Right lung (tissue), 5 donors: ENCODE data around the gene MEIOB. TPM values are rescaled to one million over a fixed set of nuclear protein-coding genes. Genes with fewer than 3 reads are reported as not detected.
"Not testable (repeated sequence)": the region's sequence is repeated elsewhere in the genome, so short reads cannot be mapped to it uniquely, and the experiment has no call there.

Source experiments
- DNase-seq, 2 donors: peaks; one replicate each; pipeline ENCODE4 v3.0.0-alpha.2; 2013
- polyA plus RNA-seq, 5 donors: library from polyadenylated mRNA; unstranded; fragments of 120-200 nt; gene quantifications; one replicate each; pipeline versions ENCODE4 v1.2.1 to v1.2.3, GENCODE V29; 2013; ENCODE audit warnings: inconsistent platforms in 1 of 5, low replicate concordance in 1 of 5; ENCODE audit not compliant: insufficient read length in 5 of 5, insufficient read depth in 1 of 5

MEIOB gene
- polyA plus RNA-seq, 5 donors: 0.23 to 0.86 (median 0.51) TPM

- no peak for DNase-seq
Observed at GRCh38 chr16:1907226-1907860, 35.4 kb upstream of the MEIOB start.

DNA sequence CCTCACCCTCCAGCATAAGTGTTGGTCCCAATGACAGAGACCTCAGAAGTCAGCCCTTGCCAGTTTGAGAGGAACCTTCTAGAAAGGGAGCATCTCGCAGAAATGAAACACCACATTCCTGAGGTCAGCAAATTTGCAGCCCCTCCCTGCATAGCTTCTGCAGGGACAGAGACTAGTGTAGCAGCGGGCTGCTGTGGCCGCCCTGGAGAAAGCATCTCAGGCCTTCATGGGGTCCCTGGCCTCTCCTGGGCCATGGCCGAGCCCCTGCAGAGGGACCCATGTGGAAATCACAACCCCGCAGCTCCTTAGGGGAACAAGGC, 34.8 kb upstream of the MEIOB start:
- DNase-seq: no peak

DNA sequence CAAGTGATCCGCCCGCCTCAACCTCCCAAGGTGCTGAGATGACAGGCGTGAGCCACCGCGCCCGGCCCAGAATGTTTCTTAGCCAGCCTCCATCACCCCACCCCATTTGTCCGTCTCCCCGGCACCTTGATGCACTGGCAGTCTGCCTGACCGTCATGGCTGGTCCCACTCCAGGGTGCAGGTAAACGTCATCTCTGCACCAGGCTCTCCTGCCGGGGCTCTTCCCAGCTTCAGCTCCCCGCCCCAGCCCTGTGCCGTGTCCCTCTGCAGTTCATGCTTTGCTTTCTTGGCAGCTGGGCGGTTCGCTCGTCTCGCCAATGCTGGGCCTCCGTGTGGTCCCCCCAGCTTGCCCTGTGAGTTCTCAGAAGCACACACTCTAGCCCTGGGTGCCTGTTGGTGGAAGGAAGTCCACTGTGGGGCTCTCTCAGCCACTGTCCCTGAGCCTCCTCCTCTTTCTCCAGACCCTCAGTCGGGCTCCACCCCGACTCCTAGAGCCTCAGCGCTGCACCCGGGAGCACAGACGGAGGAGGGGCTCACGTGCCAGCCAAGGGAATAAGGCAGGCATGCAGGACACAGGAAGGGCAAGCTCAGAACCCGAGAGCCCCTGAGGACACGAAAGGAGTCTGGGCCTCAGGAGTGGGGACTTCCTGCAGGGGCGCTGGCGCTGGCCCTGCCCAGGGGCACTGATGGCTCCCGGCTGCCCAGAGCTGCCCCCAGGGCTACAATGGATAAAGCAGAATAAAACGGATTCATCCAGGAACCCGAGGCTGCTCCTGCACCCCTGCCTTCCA, 34.3 kb upstream of the MEIOB start:
- DNase-seq: no peak

- DNase-seq: no peak
Observed at GRCh38 chr16:1903845-1904840, 32.2 kb upstream of the MEIOB start.

GRCh38 chr16:1903220-1903574, 31.2 kb upstream of the MEIOB start:
- no peak for DNase-seq

GRCh38 chr16:1902547-1903219, 30.7 kb upstream of the MEIOB start:
- no peak for DNase-seq

- no peak for DNase-seq
Observed at GRCh38 chr16:1900452-1900774, 28.4 kb upstream of the MEIOB start.

- DNase-seq: no peak
Observed at GRCh38 chr16:1899641-1900451, 27.9 kb upstream of the MEIOB start.

DNA sequence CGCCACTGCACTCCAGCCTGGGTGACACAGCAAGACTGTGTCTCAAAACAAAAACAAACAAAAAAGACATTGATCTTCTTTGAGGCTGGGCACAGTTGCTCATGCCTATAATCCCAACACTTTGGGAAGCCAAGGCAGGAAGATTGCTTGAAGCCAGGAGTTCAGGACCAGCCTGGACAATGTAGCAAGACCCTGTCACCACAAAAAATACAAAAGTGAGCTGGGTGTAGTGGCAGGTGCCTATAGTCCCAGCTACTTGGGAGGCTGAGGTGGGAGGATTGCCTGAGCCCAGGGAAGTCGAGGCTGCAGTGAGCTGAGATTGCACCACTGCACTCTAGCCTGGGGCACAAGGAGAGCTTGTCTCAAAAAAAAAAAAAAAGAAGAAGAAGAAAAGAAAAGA, 25.7 kb upstream of the MEIOB start:
- not testable (repeated sequence) for DNase-seq

DNA sequence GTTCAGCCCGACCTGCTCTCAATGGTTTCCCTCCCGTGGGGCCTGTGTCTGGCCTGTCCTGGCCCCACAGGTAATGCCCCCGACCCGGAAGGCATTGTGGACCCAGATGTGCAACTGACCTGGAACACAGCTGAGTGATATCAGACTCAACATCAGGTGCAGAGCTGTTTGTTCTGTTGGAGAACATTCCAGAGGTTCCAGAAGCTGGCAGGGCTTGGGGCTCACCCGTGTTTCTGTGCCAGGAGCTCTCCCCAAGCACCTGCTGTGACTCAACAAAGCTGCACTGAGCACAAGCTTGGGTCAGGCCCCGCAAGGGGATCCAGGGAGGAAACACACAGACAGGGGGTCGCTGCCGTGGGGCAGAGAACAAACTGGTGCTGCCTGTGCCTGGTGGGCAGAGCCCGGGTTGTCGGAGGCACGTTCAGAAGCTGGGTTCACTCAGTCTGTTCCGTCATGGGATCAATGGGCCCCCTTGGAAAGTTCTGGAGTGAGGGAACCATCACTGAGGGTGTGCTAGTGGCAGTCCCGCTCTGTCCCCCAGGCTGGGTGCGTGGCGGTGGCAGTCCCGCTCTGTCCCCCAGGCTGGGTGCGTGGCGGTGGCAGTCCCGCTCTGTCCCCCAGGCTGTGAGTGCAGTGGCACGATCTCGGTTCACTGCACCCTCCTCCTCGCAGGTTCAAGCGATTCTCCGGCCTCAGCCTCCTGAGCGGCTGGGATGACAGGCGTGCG, 24.1 kb upstream of the MEIOB start:
- DNase-seq: no peak

DNA sequence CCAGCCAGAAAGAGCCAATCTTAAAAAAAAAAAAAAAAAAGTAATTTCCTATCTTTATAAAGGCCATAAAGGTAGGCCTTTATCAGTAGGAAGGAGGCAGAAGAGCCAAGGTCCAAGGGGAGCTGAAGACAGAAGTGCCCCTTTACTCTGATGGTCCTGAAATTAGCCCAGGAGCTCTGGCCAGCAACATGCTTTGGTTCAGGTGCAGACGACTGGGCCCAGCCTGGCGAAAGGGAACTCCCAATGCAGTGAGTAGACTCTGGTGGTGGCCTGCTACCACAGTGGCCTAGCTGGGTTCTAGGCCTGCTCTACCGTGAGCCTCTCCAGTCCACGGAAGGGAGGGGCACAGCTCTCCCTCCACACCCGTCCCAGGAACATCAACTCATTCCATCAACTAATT, 23.1 kb upstream of the MEIOB start:
- no peak for DNase-seq

GRCh38 chr16:1890708-1891050, 18.7 kb upstream of the MEIOB start:
- no peak for DNase-seq

DNA sequence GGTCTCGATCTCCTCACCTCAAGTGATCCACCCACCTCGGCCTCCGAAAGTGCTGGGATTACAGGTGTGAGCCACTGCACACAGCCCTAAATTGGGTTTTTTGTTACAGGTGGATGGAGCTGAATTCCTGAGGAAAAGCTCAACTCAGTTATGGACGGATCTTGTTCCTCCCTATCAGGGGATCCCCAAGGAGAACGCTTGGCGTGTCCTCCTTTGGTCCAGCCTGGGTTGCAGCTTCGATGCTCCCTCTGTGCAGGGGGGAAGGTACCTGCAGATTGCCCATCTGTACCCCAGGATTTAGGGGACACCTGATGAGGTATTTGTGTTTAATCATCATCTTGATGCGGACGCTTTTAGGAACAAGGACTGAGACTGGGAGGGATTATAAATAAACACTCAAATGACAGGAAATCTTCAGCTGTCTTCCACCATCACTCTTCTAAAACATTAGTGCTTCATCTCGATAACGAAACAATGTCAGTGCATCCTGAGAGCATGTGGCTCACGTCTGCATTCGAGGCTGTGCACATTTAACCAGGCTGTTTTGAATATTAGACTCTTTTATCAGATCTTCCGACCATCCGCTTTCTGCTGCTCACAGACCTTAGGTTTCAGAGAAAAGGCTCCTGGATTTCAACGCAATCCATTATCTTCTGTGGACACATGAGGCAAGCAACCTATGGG, 18.2 kb upstream of the MEIOB start:
- DNase-seq: no peak

DNA sequence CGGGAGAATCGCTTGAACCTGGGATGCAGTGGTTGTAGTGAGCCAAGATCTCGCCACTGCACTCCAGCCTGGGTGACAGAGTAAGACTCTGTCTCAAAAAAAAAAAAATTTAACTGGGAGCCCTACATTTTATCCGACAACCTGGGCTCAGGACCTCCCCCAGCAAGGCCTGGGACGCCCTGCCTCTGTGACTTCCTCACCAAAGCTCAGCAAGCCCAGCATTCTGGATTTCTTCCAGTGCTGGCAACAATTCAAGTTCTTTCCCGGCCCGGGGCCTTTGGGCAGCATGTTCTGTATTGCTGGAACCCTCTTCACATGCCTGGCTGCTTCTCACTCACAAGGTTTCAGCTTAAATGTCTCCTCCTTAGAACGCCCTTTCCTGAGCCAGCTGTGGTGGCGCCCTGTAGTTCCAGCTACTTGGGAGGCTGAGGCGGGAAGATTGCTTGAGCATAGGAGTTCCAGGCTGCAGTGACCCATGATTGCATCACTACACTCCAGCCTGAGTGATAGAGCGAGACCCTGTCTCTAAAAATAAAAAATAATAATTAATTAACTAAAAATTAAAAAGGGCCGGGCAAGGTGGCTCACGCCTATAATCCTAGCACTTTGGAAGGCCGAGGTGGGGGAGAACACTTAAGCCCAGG, 15.9 kb upstream of the MEIOB start:
- no peak for DNase-seq

GRCh38 chr16:1884889-1885288, 12.9 kb upstream of the MEIOB start:
- no peak for DNase-seq

- no peak for DNase-seq
Observed at GRCh38 chr16:1884155-1884760, 12.3 kb upstream of the MEIOB start.

DNA sequence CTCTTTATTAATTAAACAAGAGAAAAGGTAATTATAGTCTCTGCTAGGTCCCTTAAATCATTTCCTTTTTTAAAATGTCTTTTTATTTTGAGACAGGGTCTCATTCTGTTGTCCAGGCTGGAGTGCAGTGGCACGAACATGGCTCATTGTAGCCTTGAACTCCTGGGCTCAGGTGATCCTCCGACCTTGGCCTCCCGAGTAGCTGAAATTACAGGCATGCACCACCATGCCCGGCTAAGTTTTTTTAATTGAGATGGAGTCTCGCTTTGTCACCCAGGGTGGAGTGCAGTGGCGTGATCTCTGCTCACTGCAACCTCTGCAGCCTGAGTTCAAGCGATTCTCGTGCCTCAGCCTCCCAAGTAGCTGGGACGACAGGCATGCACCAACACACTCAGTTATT, 9.2 kb upstream of the MEIOB start:
- DNase-seq: not testable (repeated sequence)

DNA sequence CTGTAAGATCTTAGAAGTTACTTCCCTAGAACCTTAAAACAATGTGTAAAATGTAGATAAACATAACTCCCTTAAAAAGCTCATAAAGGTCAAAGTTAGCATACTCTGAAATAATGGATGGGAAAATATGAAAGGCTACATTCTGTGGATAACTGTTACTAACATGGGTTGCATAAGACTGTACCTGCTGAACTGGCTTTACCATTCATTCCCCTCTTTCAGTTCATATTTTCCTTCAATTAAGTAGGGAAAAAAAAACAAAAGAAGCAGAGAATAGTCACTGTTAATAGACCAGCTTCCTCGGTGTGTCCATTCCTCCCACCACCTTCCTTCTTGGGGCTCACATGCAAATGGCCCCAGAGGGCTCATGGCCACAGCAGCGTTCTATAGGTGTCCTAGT, 7.5 kb upstream of the MEIOB start:
- no peak for DNase-seq

GRCh38 chr16:1878256-1878655, 6.3 kb upstream of the MEIOB start:
- DNase-seq: no peak
